ENCODE results near the gene ALAS1.
"Not testable (repeated sequence)": the region's sequence is repeated elsewhere in the genome, so short reads cannot be mapped to it uniquely, and the experiment has no call there.

Gene ALAS1

GRCh38 chr3:52176180-52176752 lies 21.7 kb upstream of the ALAS1 start:
- DNase-seq = no peak
- no peak overlapping the region for H3K4me3 ChIP-seq (ENCODE audit: insufficient read depth, low read depth, low read length, poor library complexity, severe bottlenecking)

DNA sequence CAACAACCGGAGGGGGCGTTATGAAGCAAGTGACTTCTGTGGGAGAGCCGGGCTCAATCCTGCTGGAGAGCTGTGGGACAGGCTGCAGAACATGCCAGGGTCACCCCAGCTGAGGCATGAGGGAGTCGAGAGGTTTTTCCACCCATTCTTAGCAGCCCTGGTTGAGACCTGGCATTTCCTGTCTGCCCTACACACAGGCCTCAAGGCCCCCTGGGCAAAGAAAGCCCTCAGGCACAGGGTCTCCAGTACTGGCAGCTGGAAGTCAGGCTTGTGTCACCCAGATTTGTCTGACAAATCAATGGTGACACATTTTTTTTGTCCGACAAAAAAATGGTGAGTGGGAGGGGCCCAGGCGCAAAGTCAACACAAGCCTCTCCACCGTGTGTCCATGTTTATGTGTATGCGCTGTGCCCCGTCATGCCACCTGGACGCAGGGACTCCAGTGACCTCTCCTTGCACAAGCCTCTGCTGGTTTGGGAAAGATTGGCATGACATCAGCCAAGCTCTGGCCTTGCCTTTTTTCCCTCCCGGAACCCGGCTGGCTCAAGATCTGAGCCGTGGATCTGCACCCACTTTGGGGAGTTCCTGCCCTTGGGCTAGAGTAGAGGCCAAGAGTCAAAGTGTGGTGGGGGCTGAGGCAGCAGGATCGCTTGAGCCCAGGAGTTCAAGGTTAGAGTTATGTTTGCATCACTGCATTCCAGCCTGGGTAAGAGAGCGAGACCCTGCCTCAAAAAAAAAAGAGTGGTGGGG lies 20.8 kb upstream of the ALAS1 start:
- no peak for DNase-seq
- Histone ChIP-seq H3K4me1 (ENCODE audit: control insufficient read depth, insufficient read depth, low read length, poor library complexity, severe bottlenecking) (peaks cover 2% of the 10 kb centered on the region), H3K4me3 (ENCODE audit: insufficient read depth, low read depth, low read length, poor library complexity, severe bottlenecking) (no peak overlapping the region), H3K9me3 (ENCODE audit: control insufficient read depth, low read length) (no peaks in the 10 kb centered on the region), H3K27ac (ENCODE audit: insufficient read depth, low read length, poor library complexity, severe bottlenecking) (no peak overlapping the region), H3K36me3 (ENCODE audit: control insufficient read depth, insufficient read depth, low read length) (no peaks in the 10 kb centered on the region), H3K27me3 (replicated peaks; ENCODE audit: control insufficient read depth, insufficient read depth, low read length, poor library complexity, severe bottlenecking) (no peaks in the 10 kb centered on the region)

More at GRCh38 chr3:52176180-52176752, 21.7 kb upstream of the ALAS1 start:
- H3K27me3 ChIP-seq (replicated peaks; ENCODE audit: control insufficient read depth, insufficient read depth, low read length, poor library complexity, severe bottlenecking) = no peaks in the 10 kb centered on the region
- no peaks in the 10 kb centered on the region for H3K36me3 ChIP-seq (ENCODE audit: control insufficient read depth, insufficient read depth, low read length)
- H3K4me1 ChIP-seq (ENCODE audit: control insufficient read depth, insufficient read depth, low read length, poor library complexity, severe bottlenecking) = no peaks in the 10 kb centered on the region
- H3K9me3 ChIP-seq (ENCODE audit: control insufficient read depth, low read length) = no peaks in the 10 kb centered on the region
- H3K27ac ChIP-seq (ENCODE audit: insufficient read depth, low read length, poor library complexity, severe bottlenecking) = no peak overlapping the region

DNA sequence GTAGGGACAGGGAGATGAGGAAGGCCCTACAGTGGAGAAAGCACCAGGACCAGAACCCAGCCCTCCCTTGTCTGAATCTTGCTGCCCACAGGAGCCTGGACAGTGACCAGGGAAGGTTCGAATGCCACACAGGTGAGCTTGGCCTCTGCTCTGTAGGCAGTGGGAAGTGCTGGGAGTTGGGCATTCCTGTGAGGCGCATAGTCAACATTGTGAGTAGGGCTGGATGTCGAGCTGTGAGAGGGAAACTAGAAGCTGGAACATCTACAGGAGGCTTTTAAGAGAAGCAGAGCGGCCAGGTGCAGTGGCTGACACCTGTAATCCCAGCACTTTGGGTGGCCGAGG lies 20.3 kb upstream of the ALAS1 start:
- H3K36me3 ChIP-seq (ENCODE audit: control insufficient read depth, insufficient read depth, low read length) = no peaks in the 10 kb centered on the region
- DNase-seq = no peak
- peaks cover 6% of the 10 kb centered on the region for H3K4me1 ChIP-seq (ENCODE audit: control insufficient read depth, insufficient read depth, low read length, poor library complexity, severe bottlenecking)
- H3K9me3 ChIP-seq (ENCODE audit: control insufficient read depth, low read length) = no peaks in the 10 kb centered on the region
- H3K27ac ChIP-seq (ENCODE audit: insufficient read depth, low read length, poor library complexity, severe bottlenecking) = no peak overlapping the region
- no peaks in the 10 kb centered on the region for H3K27me3 ChIP-seq (replicated peaks; ENCODE audit: control insufficient read depth, insufficient read depth, low read length, poor library complexity, severe bottlenecking)
- no peak overlapping the region for H3K4me3 ChIP-seq (ENCODE audit: insufficient read depth, low read depth, low read length, poor library complexity, severe bottlenecking)

DNA sequence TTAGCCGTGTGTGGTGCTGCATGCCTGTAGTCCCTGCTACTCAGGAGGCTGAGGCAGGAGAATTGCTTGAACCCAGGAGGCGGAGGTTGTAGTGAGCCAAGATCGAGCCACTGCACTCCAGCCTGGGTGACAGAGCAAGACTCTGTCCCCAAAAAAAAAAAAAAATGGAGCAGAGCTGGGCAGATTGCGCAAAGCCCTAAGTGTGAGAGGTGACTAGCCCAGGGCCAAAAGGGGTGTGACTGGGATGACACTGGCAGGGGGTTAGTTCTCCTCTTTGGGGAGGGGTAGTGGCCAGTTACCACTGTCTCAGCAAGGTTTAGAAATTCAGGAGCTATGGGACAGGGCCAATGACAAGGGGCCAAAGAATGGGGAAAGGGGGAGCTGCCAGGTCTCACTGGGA lies 19.8 kb upstream of the ALAS1 start:
- H3K27ac ChIP-seq (ENCODE audit: insufficient read depth, low read length, poor library complexity, severe bottlenecking); H3K4me1 ChIP-seq (ENCODE audit: control insufficient read depth, insufficient read depth, low read length, poor library complexity, severe bottlenecking); H3K4me3 ChIP-seq (ENCODE audit: insufficient read depth, low read depth, low read length, poor library complexity, severe bottlenecking); H3K27me3 ChIP-seq (replicated peaks; ENCODE audit: control insufficient read depth, insufficient read depth, low read length, poor library complexity, severe bottlenecking); H3K36me3 ChIP-seq (ENCODE audit: control insufficient read depth, insufficient read depth, low read length); H3K9me3 ChIP-seq (ENCODE audit: control insufficient read depth, low read length); DNase-seq: not testable (repeated sequence)

DNA sequence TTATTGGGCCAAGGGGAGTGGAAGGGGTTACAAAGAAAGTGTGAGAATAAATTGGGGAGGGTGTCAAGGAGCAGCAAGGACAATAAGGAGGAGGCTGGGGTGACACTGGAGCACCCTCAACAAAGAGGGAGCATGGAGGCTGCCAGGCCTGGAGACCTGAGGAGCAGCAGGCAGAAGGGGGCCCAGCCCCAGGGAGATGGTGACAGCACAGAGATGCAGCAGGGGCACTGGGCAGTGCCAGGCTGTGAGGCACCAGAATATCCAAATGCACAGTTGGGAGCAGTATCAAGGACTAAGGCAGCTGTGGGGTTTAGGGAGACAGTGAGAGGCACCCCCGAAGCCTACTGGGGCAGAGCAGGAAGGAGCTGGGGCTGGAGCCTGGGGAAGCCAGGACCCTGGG lies 19.4 kb upstream of the ALAS1 start:
- no peak overlapping the region for H3K4me3 ChIP-seq (ENCODE audit: insufficient read depth, low read depth, low read length, poor library complexity, severe bottlenecking)
- no peak overlapping the region for H3K27ac ChIP-seq (ENCODE audit: insufficient read depth, low read length, poor library complexity, severe bottlenecking)
- no peaks in the 10 kb centered on the region for H3K9me3 ChIP-seq (ENCODE audit: control insufficient read depth, low read length)
- no peaks in the 10 kb centered on the region for H3K27me3 ChIP-seq (replicated peaks; ENCODE audit: control insufficient read depth, insufficient read depth, low read length, poor library complexity, severe bottlenecking)
- no peaks in the 10 kb centered on the region for H3K36me3 ChIP-seq (ENCODE audit: control insufficient read depth, insufficient read depth, low read length)
- peaks cover 6% of the 10 kb centered on the region for H3K4me1 ChIP-seq (ENCODE audit: control insufficient read depth, insufficient read depth, low read length, poor library complexity, severe bottlenecking)
- DNase-seq = no peak

GRCh38 chr3:52181543-52181942 lies 16.4 kb upstream of the ALAS1 start:
- no peak for DNase-seq
- Histone ChIP-seq H3K27ac (ENCODE audit: insufficient read depth, low read length, poor library complexity, severe bottlenecking) (no peak overlapping the region), H3K27me3 (replicated peaks; ENCODE audit: control insufficient read depth, insufficient read depth, low read length, poor library complexity, severe bottlenecking) (no peaks in the 10 kb centered on the region), H3K9me3 (ENCODE audit: control insufficient read depth, low read length) (no peaks in the 10 kb centered on the region), H3K36me3 (ENCODE audit: control insufficient read depth, insufficient read depth, low read length) (no peaks in the 10 kb centered on the region), H3K4me3 (ENCODE audit: insufficient read depth, low read depth, low read length, poor library complexity, severe bottlenecking) (no peak overlapping the region), H3K4me1 (ENCODE audit: control insufficient read depth, insufficient read depth, low read length, poor library complexity, severe bottlenecking) (peaks cover 6% of the 10 kb centered on the region)

DNA sequence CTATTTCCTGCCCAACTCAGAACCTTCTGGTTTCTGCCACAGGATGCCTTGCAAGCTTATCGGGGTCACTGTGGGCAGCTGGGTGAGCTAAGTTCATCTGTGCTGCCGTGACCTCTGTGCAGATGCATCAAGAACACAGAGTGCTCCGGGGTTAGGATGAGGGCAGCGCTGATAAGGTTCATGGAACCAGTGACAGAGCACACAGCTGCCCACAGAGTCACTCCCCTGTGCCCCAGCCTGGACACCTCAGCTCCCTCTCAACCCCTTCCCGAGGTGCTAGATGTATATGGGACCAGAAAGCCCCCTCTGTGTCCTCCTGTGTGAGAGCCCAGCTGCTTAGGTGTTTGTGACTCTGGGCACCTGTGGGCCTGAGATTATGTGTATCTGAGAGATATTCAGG lies 15.8 kb upstream of the ALAS1 start:
- no peak for DNase-seq

DNA sequence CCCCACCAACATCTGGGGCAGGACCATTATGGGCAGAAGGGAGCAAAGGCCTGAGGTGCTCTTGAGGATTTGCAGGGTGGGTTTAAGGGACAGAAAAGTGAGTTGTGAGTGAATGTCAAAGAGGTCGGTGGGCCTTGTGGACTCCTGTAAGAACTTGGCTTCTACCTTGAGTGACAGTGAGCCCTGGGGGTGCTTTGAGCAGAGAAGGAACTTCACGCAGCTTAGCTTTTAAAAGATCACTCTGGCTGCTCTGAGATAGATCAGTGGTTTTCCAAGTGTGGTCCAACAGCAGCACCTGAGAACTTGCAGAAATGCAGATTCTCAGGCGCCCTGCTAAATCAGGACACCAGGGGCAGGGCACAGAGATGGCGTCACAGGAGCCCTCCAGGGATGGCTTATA lies 15.3 kb upstream of the ALAS1 start:
- Histone ChIP-seq H3K9me3 (ENCODE audit: control insufficient read depth, low read length) (no peaks in the 10 kb centered on the region), H3K4me3 (ENCODE audit: insufficient read depth, low read depth, low read length, poor library complexity, severe bottlenecking) (no peak overlapping the region), H3K27ac (ENCODE audit: insufficient read depth, low read length, poor library complexity, severe bottlenecking) (no peak overlapping the region), H3K36me3 (ENCODE audit: control insufficient read depth, insufficient read depth, low read length) (no peaks in the 10 kb centered on the region), H3K27me3 (replicated peaks; ENCODE audit: control insufficient read depth, insufficient read depth, low read length, poor library complexity, severe bottlenecking) (no peaks in the 10 kb centered on the region), H3K4me1 (ENCODE audit: control insufficient read depth, insufficient read depth, low read length, poor library complexity, severe bottlenecking) (peaks cover 6% of the 10 kb centered on the region)
- DNase-seq = no peak

More for the DNA sequence above, 15.8 kb upstream of the ALAS1 start:
- H3K9me3 ChIP-seq (ENCODE audit: control insufficient read depth, low read length) = no peaks in the 10 kb centered on the region
- no peak overlapping the region for H3K27ac ChIP-seq (ENCODE audit: insufficient read depth, low read length, poor library complexity, severe bottlenecking)
- no peaks in the 10 kb centered on the region for H3K27me3 ChIP-seq (replicated peaks; ENCODE audit: control insufficient read depth, insufficient read depth, low read length, poor library complexity, severe bottlenecking)
- H3K4me3 ChIP-seq (ENCODE audit: insufficient read depth, low read depth, low read length, poor library complexity, severe bottlenecking) = no peak overlapping the region
- no peaks in the 10 kb centered on the region for H3K36me3 ChIP-seq (ENCODE audit: control insufficient read depth, insufficient read depth, low read length)
- H3K4me1 ChIP-seq (ENCODE audit: control insufficient read depth, insufficient read depth, low read length, poor library complexity, severe bottlenecking) = peaks cover 6% of the 10 kb centered on the region

DNA sequence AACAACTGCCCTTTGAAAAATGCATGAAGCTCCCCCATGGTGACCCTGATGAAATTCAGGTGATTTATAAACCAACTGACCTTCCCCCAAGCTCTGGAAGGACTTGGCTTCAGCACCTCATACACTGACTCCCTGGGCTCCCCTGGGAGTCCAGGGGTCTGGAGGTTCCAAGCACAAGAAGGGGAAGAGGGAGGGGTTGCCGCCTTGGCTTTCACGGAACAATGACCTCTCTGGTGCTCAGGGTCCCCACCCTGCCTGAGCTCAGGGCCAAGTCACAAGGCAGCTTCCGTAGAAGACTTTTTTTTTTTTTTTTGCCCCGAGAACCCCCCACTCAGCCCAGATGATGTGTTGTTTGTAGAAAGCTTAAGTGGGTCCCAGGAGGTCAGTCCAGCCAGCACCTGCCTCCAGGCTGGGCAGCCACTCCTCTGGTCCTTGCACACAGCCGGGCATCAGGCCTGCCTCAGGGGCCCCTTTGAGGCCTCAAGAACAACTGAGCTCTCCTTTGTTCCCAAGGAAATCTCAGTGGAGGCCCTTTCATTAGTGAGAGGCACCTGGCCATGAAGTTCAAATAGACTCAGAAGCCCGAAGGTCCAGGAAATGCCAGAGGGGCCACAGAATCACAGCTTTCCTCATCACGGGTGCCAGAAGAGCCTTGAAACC lies 14.0 kb upstream of the ALAS1 start:
- no peak overlapping the region for H3K27ac ChIP-seq (ENCODE audit: insufficient read depth, low read length, poor library complexity, severe bottlenecking)
- H3K4me3 ChIP-seq (ENCODE audit: insufficient read depth, low read depth, low read length, poor library complexity, severe bottlenecking) = no peak overlapping the region
- peaks cover 6% of the 10 kb centered on the region for H3K4me1 ChIP-seq (ENCODE audit: control insufficient read depth, insufficient read depth, low read length, poor library complexity, severe bottlenecking)
- no peaks in the 10 kb centered on the region for H3K27me3 ChIP-seq (replicated peaks; ENCODE audit: control insufficient read depth, insufficient read depth, low read length, poor library complexity, severe bottlenecking)
- no peak for DNase-seq
- no peaks in the 10 kb centered on the region for H3K36me3 ChIP-seq (ENCODE audit: control insufficient read depth, insufficient read depth, low read length)
- H3K9me3 ChIP-seq (ENCODE audit: control insufficient read depth, low read length) = no peaks in the 10 kb centered on the region

DNA sequence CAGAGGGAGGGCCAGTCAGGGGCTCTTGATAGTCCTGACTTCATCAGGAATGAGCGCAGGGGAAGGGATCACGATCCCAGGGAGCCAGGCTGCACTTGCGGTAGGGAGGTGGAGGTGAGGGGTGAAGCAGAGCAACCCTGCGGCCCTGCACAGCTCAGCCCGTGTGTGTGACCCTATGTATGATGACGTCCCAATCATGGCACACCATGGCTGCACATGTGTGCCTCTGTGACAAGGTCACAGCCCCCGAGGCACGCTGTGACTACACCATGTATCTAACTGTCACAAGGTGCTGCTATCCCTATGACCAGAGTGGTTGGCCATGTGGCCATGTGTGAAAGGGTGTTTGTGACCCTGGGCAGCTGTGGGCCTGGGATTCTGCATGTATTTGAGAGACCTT lies 13.3 kb upstream of the ALAS1 start:
- Histone ChIP-seq H3K27me3 (replicated peaks; ENCODE audit: control insufficient read depth, insufficient read depth, low read length, poor library complexity, severe bottlenecking) (no peaks in the 10 kb centered on the region), H3K9me3 (ENCODE audit: control insufficient read depth, low read length) (no peaks in the 10 kb centered on the region), H3K36me3 (ENCODE audit: control insufficient read depth, insufficient read depth, low read length) (no peaks in the 10 kb centered on the region), H3K4me3 (ENCODE audit: insufficient read depth, low read depth, low read length, poor library complexity, severe bottlenecking) (no peak overlapping the region), H3K4me1 (ENCODE audit: control insufficient read depth, insufficient read depth, low read length, poor library complexity, severe bottlenecking) (peaks cover 6% of the 10 kb centered on the region), H3K27ac (ENCODE audit: insufficient read depth, low read length, poor library complexity, severe bottlenecking) (no peak overlapping the region)
- DNase-seq = no peak

Measured in effector memory CD4-positive, alpha-beta T cell (primary cell).